PFSK-1 (cell line): ENCODE data around the gene CDK6.

ENCODE experiments used
- FOXP2 ChIP-seq: optimal IDR thresholded peaks from 2 replicates; pipeline ENCODE3; 2011; ENCODE audit warnings: borderline replicate concordance, control low read depth, inconsistent platforms; ENCODE audit not compliant: insufficient read depth; ENCODE audit errors: extremely low read length, extremely low read depth
- POLR2AphosphoS5 ChIP-seq: IDR thresholded peaks from 2 replicates; pipeline ENCODE4 v1.6.1; 2012; ENCODE audit warnings: low read depth, mild to moderate bottlenecking, control low read depth, low read length, moderate library complexity
- SIN3A ChIP-seq: IDR thresholded peaks from 2 replicates; pipeline ENCODE4 v1.6.1; 2012; ENCODE audit warnings: mild to moderate bottlenecking, low read length, moderate library complexity, borderline replicate concordance; ENCODE audit not compliant: insufficient read depth
- TAF1 ChIP-seq: IDR thresholded peaks from 2 replicates; pipeline ENCODE4 v1.6.1; 2012; ENCODE audit warnings: low read length, control low read depth, borderline replicate concordance; ENCODE audit not compliant: insufficient read depth
- TF ChIP-seq, protein P1 (sequence below), 2 experiments: IDR thresholded peaks; 2 replicates each; pipeline versions ENCODE4 v1.6.1 to v1.8.0; 2011 to 2012; ENCODE audit warnings: low read depth in 2 of 2, low read length in 2 of 2, control low read depth in 1 of 2, inconsistent platforms in 1 of 2, mild to moderate bottlenecking in 1 of 2, moderate library complexity in 1 of 2; ENCODE audit not compliant: insufficient read depth in 1 of 2

Gene CDK6

DNA sequence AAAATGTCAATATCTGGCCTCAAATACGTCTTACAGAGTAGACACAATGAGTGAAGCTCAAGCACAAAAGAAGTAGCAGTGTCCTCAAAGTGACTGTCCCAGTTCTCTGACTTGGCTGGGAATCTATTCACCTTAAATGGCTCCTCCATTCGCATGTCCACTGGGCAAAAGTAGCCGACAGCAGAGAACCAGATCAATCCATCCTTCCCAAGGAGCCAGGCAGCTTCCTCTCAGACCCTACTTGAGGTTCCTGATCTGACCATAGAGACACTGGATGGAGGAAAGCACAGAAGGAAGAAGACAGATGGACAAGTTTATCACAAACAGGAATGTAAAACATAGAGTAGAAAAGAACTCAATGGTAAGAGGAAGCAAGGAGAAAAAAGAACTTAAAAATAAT lies 53.5 kb downstream of the CDK6 start:
- no peak for TF ChIP-seq FOXP2
- no peak for TF ChIP-seq TAF1
- no peak for TF ChIP-seq POLR2AphosphoS5

DNA sequence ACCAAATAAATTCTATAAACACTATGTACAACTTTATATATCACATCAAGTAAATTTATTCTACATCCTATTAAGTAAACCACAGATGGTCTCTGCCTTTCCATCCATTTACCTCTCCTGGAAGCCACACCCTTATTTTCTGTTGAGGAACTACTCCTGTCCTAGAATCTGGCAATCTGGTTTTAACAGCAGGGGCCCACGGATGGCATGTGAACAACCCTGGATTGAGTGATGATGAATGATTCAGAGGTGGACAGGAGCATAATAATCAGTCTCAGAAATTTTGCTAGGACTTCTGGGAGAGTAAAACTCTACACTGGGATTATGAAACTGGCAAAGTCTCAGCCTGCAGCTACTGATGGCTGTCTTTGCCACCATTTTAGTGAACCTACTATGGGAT lies 54.1 kb downstream of the CDK6 start:
- TF ChIP-seq FOXP2: no peak
- TF ChIP-seq, protein P1, sequence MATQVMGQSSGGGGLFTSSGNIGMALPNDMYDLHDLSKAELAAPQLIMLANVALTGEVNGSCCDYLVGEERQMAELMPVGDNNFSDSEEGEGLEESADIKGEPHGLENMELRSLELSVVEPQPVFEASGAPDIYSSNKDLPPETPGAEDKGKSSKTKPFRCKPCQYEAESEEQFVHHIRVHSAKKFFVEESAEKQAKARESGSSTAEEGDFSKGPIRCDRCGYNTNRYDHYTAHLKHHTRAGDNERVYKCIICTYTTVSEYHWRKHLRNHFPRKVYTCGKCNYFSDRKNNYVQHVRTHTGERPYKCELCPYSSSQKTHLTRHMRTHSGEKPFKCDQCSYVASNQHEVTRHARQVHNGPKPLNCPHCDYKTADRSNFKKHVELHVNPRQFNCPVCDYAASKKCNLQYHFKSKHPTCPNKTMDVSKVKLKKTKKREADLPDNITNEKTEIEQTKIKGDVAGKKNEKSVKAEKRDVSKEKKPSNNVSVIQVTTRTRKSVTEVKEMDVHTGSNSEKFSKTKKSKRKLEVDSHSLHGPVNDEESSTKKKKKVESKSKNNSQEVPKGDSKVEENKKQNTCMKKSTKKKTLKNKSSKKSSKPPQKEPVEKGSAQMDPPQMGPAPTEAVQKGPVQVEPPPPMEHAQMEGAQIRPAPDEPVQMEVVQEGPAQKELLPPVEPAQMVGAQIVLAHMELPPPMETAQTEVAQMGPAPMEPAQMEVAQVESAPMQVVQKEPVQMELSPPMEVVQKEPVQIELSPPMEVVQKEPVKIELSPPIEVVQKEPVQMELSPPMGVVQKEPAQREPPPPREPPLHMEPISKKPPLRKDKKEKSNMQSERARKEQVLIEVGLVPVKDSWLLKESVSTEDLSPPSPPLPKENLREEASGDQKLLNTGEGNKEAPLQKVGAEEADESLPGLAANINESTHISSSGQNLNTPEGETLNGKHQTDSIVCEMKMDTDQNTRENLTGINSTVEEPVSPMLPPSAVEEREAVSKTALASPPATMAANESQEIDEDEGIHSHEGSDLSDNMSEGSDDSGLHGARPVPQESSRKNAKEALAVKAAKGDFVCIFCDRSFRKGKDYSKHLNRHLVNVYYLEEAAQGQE (IDR thresholded peaks at IDR 0.05; ENCODE audit: insufficient read depth in 1 of 2, low read depth in 2 of 2, low read length in 2 of 2): no peak
- no peak for TF ChIP-seq TAF1
- TF ChIP-seq SIN3A: no peak
- TF ChIP-seq POLR2AphosphoS5: no peak

GRCh38 chr7:92781117-92781720 lies 55.2 kb downstream of the CDK6 start:
- TF ChIP-seq TAF1: no peak
- TF ChIP-seq, protein P1 (IDR thresholded peaks at IDR 0.05; ENCODE audit: insufficient read depth in 1 of 2, low read depth in 2 of 2, low read length in 2 of 2): peak in 1 of 2 experiments; percentile 45; a peak in 1 of 4 replicates

GRCh38 chr7:92778972-92779371 lies 57.4 kb downstream of the CDK6 start:
- no peak for TF ChIP-seq SIN3A
- no peak for TF ChIP-seq TAF1

- TF ChIP-seq FOXP2 (no peak), POLR2AphosphoS5 (no peak), TAF1 (no peak), SIN3A (no peak)
- TF ChIP-seq, protein P1 (IDR thresholded peaks at IDR 0.05; ENCODE audit: insufficient read depth in 1 of 2, low read depth in 2 of 2, low read length in 2 of 2): no peak
These were observed 58.4 kb downstream of the CDK6 start for GRCh38 chr7:92777993-92778392.

DNA sequence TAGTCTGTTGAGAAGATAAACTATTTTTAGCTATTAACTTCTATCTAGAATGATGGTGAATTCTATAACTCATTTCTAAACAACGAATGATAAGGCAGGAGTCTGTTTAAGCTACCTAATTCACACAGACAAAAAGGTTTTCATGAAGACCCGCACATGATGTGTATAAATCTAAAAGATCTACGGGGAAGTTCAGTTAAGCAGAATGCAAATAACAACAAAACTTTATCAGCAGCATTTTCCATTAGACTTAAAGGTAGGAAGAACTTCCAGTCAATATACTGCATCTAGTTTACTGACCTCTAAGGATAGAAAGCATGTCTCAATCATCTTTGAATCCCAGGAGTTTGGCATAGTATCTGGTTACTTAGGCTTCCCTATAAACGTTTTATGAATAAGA lies 62.6 kb downstream of the CDK6 start:
- TF ChIP-seq POLR2AphosphoS5 (no peak), TAF1 (no peak), SIN3A (no peak), FOXP2 (no peak)
- TF ChIP-seq, protein P1 (IDR thresholded peaks at IDR 0.05; ENCODE audit: insufficient read depth in 1 of 2, low read depth in 2 of 2, low read length in 2 of 2): no peak
